Nephron progenitor cell (in vitro differentiated cells): Measurements from ENCODE around the gene SPRN.
"Not testable (repeated sequence)": the region's sequence is repeated elsewhere in the genome, so short reads cannot be mapped to it uniquely, and the experiment has no call there.

Experiments used
- DNase-seq: peaks from one replicate; pipeline ENCODE4 v3.0.0; 2021
- H3K27ac Mint-ChIP-seq: 2 replicates; pipeline ENCODE4 v1.8.0; 2021; ENCODE audit warnings: mild to moderate bottlenecking, moderate library complexity, mixed read lengths
- H3K27me3 Mint-ChIP-seq: 2 replicates; pipeline ENCODE4 v1.8.0; 2021; ENCODE audit warnings: mild to moderate bottlenecking, low read depth, mixed read lengths; ENCODE audit not compliant: poor library complexity
- H3K36me3 Mint-ChIP-seq: 2 replicates; pipeline ENCODE4 v1.8.0; 2021; ENCODE audit warnings: low read depth, mixed read lengths
- H3K4me1 Mint-ChIP-seq: 2 replicates; pipeline ENCODE4 v1.8.0; 2021; ENCODE audit warnings: mixed read lengths
- H3K4me3 Mint-ChIP-seq: 2 replicates; pipeline ENCODE4 v1.8.0; 2021; ENCODE audit warnings: mild to moderate bottlenecking, moderate library complexity, mixed read lengths
- H3K9me3 Mint-ChIP-seq: 2 replicates; pipeline ENCODE4 v1.8.0; 2021; ENCODE audit warnings: mild to moderate bottlenecking, moderate library complexity, mixed read lengths
- TF ChIP-seq, protein P1 (sequence below): fragments of 200-600 bp; sonication (generic); IDR thresholded peaks from 2 replicates; pipeline ENCODE4 v1.5.0; 2021; ENCODE audit warnings: antibody characterized with exemption

SPRN gene

DNA sequence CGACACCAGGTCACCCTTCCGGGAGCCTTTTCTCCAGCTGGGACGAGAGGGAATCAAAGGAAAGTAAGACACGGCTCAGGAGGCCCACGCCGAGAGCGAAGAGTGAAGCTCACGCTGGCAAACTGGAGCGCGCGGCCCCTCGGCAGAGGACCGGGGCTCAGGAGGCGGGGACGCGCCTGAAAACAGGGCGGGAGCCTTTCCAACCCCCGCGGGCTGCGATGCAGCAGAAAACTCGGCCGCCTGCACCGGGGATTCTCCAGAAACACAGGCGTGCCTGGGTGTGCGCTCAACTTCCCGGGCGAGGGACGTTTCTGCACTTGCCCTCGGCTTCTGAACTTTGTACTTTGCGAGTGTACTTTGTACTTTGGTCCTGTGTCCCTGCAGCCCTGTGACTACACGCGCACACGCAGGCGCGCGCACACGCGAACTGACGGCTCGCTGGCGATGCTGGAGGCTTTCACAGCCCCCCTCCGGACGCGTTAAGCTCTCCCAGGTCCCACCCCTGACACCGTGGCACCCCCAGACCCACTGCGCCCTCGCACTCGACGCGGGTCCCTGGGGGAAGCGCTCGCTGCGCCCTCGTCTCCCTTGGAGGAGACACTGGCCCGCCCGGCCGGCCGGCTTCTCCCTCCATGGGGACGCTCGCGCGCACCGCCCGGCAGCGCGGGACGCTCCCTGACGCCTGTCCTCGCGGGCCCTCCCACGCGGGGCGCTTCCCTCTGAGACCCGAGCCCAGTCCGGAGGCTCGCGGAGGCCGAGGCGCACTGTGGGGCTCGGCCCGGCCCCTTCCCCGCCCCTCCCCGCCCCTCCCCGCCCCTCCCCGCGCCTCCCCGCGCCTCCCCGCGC lies 46.0 kb downstream of the SPRN start:
- Mint-ChIP-seq H3K27ac (no peak overlapping the region), H3K4me1 (peaks cover 31% of the 10 kb centered on the region), H3K36me3 (peaks cover 5% of the 10 kb centered on the region), H3K9me3 (no peaks in the 10 kb centered on the region), H3K4me3 (peak overlapping the region; percentile 80), H3K27me3 (peaks cover 80% of the 10 kb centered on the region)
- peak; percentile 74 for DNase-seq
- TF ChIP-seq, protein P1, sequence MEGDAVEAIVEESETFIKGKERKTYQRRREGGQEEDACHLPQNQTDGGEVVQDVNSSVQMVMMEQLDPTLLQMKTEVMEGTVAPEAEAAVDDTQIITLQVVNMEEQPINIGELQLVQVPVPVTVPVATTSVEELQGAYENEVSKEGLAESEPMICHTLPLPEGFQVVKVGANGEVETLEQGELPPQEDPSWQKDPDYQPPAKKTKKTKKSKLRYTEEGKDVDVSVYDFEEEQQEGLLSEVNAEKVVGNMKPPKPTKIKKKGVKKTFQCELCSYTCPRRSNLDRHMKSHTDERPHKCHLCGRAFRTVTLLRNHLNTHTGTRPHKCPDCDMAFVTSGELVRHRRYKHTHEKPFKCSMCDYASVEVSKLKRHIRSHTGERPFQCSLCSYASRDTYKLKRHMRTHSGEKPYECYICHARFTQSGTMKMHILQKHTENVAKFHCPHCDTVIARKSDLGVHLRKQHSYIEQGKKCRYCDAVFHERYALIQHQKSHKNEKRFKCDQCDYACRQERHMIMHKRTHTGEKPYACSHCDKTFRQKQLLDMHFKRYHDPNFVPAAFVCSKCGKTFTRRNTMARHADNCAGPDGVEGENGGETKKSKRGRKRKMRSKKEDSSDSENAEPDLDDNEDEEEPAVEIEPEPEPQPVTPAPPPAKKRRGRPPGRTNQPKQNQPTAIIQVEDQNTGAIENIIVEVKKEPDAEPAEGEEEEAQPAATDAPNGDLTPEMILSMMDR: no peak

DNA sequence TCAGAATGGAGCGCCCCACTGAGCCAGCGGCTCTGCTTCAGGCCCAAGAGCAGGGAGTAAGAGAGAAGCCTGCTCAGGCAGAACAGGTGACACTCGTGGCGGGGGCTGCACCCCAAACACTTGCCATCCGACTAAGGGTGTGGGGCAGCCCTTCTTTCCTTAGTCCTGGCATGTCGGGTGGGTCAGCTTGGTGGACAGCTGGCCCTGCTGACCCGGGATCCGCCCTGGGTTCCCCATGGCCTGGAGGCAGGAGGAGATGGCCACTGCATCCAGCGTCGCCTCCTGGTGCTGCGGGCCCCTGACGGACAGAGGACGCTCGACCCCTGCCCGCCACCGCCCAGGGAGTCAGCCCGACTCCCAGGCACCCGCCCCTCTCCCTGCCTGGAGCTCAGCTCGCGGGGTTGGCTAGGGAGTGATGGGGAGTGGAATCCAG lies 46.6 kb downstream of the SPRN start:
- Mint-ChIP-seq H3K4me3 (peak overlapping the region; percentile 80), H3K36me3 (peaks cover 5% of the 10 kb centered on the region), H3K9me3 (no peaks in the 10 kb centered on the region), H3K4me1 (peaks cover 35% of the 10 kb centered on the region), H3K27me3 (peaks cover 78% of the 10 kb centered on the region), H3K27ac (no peak overlapping the region)
- TF ChIP-seq, protein P1: no peak
- no peak for DNase-seq

DNA sequence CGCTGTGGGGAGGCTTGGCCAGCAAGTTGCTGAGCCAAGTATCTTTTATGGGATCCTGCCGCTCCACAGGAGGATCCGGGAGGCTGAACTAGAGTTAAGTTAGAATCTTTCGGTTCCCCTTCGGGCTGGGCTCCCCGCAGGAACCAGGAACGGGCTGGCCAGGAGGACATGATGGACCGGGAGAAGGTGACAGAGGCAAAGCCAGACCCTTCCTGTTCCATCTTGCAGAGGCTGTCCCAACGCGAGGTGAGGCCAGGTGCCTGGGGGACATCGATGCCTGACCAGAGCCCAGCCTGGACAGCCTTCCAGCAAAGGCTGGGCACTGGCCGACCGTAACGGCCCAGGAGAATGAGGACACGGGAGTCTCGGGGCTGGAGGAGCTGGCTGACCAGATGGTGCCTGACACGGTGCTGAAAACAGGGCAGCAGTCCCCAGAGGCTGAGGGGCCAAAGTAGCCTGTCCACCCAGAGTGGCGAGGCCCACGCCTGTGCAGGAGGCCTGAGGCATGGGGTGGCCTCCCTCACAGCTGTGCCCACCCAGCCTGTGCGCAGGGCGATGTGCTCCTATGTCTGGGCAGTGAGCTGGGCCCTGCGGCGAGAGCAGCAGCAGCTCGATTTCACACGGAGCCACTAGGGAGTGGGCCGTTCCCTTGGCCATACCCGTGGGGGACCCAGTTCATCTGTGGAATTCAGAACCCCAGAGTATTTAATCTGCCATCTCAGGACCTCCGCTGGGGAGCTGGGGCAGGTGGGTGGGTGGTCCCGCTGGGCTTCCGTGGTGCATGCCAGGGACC lies 47.2 kb downstream of the SPRN start:
- peaks cover 35% of the 10 kb centered on the region for H3K4me1 Mint-ChIP-seq
- no peak overlapping the region for H3K27ac Mint-ChIP-seq
- TF ChIP-seq, protein P1: no peak
- no peaks in the 10 kb centered on the region for H3K9me3 Mint-ChIP-seq
- peaks cover 5% of the 10 kb centered on the region for H3K36me3 Mint-ChIP-seq
- DNase-seq: no peak
- peak overlapping the region; percentile 48 for H3K4me3 Mint-ChIP-seq
- H3K27me3 Mint-ChIP-seq: peaks cover 71% of the 10 kb centered on the region

DNA sequence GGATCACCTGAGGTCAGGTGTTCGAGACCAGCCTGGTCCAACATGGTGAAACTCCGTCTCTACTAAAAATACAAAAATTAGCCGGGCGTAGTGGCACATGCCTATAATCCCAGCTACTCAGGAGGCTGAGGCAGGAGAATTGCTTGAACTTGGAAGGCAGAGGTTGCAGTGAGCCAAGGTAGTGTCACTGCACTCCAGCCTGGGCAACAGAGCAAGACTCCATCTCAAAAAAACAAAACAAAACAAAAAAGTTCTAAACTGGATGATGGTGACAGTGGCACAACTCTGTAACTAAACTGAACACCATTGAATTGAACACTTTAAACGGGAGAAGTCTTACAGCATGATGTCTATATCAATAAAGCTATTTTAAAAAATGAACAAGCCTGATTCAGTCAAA lies 48.2 kb downstream of the SPRN start:
- H3K27ac Mint-ChIP-seq, DNase-seq, H3K36me3 Mint-ChIP-seq, H3K9me3 Mint-ChIP-seq: not testable (repeated sequence)
- Mint-ChIP-seq H3K27me3 (peaks cover 61% of the 10 kb centered on the region), H3K4me3 (peak overlapping the region; percentile 39), H3K4me1 (peaks cover 35% of the 10 kb centered on the region)

DNA sequence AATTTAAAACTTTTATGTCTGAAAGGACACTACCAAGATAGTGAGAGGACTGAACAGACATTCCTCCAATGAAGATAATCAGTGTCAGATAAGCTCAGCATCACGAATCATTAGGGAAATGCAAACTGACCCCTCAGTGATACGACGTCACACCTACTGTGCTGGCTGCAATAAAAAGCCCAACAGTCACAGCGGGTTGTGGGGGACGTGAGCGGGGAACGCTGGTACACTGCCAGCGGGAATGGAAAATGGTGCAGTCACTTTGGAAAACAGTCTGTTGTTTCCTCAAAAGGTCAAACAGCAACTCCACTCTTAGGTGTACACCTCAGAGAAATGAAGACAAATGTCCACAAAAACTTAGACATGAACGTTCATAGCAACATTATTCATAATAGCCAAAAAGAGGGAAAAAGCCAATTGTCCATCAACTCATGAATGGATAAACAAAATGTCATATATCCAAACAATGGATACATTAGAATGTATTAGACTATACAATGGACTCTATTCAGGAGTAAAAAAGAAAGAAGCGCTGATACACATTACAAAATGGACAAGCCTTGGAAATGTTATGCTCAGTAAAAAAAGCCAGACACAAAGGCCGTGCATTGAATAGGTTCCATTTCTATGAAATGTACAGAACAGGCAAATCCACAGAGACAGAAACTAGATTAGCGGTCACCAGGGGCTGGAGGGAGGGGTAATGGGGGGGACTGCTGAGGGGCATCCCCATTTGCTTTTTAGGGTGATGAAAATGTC lies 48.9 kb downstream of the SPRN start:
- Mint-ChIP-seq H3K9me3 (no peaks in the 10 kb centered on the region), H3K27me3 (peaks cover 55% of the 10 kb centered on the region), H3K4me3 (peak overlapping the region; percentile 36), H3K4me1 (peaks cover 35% of the 10 kb centered on the region), H3K36me3 (peaks cover under 1% of the 10 kb centered on the region), H3K27ac (no peak overlapping the region)
- TF ChIP-seq, protein P1: no peak
- no peak for DNase-seq
